ENCODE data around the gene SMIM1.
A peak's percentile ranks its signal among the peaks of the same experiment; 100 is the strongest.

The SMIM1 gene

DNA sequence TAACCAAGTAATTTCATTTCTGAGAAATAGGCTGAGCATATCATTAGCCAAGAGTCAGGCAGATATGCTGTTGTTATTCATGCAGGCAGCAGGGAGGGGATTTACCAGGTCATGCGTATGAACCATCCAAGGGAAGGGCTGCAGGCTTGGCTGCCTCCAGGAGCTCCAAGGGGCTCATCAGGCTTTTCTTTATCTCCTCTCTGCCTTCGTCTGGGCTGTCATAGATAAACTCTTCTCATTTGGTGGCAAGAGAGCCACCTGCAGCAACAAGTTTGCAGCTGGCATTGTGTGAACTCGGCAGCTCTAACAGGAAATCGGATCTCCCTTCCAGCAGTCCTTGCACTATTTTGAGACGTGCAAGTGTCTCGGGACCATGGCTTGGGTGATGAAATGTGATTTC lies 12.8 kb upstream of the SMIM1 start:
- peak; percentile 13 for DNase-seq

DNA sequence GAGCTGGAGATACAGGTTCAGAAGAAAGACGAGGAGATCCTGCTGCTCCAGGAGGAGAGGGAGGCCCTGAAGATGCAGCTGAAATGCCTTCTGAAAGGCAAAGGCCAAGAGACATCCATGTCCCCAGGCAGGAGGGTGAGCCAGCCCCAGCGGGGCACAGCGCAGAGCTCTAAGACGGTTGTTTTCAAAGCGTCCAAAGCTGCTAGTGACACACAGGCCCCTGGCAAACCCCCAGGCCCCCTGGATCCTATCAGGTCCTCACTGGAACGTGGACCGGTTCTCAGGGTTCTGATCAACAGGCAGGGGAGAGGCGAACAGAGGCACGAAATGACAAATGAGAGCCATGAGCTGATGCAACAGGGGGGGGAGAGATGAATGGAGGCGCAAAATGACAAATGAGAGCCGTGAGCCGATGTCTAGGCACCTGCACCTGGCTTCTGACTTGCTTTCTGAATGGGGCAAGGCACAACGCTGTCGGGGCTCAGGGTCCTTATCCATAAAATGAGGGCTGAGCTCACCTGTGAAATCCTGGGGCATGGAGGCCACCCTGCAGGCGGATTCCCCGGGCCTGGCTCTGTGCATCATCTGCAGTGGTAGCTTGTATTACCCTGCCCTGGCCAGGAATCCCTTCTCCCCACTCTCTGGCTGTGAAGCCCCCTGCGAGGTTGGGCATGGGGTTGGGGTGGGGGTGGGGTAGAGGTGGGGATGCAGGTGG lies 11.1 kb upstream of the SMIM1 start:
- DNase-seq, result no peak

DNA sequence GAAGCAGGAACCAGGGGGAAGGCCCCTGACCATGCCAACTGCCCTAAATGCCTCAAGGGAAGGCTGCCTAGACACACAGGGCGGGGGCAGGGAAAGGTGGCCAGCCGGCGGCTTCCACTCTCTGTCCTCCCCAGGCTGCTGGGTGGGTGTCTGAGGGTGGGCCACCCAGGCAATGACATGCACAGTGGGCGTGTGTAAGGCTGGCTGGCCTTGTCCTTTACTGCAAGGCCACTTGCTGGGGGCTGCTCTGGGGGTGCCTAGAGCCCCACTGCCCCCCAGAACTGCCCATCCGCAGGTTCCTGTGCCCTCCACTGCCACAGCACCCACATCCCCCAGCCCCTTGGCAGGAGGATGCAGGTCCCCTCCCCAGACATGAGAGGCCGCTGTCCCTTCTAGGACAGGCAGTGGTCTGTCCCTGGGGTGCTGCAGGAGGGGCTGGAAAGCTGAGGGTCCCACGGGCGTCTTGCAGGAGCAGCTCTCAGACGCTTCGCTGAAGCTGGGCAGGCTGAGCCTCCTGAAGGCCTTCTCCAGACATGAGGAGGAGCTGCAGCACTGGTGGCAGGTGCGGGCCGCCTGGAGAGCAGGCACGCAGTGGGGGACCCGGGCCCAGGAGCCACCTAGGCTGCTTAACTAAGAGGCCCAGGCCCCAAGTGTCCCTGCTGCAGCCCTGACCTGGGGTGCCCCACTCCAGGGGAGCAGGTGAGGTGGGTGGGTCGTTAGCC lies 10.2 kb upstream of the SMIM1 start:
- no peak for DNase-seq

DNA sequence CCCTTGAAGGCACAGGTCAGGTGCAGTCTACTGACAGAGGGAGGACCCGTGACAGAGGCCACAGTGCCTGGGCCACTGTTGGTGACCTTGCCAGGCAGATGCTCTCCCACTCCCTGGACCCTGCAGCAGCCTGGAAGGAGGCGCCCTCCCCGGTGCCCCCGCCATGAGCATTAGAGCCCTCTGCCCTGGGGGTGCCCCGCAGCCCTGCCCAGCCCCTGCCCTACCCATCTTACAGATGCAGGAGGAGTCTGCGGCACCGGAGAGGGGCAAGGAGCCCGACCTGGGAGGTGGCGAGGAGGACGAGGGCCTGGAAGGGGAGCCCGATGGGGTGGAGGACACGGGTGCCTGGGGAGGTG lies 9.7 kb upstream of the SMIM1 start:
- no peak for DNase-seq

DNA sequence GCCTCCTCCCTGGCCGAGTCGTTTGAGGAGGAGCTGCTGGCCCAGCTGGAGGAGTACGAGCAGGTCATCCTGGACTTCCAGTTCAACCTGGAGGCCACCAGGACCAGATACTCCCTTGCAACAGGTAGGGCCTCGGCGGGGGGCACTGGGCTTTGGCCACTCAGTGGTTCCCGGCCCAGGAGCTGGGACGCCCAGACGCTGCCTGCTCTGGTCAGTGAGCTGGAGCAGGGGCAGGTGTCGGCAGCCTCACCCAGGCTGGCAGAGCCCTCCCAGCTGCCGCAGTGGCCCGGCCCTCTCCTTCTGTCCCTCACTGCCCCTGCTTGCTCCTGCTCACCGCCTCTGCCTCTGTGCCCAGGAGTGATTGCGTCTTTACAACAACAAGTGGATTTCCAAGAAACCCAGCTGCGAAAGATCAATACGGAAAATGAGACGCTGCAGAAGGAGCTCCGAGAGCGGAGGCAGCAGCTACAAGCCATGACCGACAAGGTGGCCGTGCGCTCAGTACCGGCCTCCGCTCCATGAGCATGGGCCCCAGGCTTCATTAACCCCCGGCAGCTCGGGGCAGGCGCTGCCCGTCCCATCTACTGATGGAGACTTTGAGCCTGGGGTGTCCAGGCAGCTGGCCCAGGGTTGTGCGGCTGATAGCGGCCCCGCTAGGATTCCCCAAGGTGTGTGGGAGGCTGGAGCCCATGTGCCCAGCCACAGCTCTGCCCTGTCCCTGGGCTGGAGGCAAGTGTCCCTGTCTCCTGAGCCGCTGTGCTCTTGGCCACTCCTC lies 9.0 kb upstream of the SMIM1 start:
- DNase-seq, result no peak

DNA sequence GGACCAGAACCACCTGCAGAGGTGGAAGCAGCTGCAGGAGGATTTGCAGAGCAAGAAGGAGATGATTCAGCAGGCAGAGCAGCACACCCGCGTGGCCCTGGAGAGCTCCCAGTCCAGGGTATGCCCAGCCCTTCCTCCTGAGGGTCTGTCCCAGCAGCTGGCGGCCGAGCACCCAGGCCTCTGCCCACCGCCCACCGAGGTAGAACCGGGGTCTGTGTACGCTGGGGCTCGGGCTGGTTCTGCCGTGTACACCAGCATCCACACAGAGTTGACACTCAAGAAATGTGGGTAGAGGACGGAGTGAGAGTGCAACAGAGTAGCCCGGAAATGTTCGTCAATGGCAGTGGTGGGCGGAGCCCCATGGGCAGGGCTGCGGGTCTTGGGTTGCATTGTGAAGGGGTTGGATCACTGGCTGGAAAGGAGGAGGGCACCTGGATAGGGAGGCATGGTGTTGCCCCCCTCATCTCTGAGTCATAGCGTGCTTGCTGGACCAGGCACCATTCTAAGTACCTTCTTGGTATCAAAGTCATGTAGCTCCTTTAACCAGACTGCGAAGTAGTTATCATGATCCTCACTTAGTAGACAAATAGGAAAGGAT lies 5.1 kb upstream of the SMIM1 start:
- DNase-seq, result no peak

DNA sequence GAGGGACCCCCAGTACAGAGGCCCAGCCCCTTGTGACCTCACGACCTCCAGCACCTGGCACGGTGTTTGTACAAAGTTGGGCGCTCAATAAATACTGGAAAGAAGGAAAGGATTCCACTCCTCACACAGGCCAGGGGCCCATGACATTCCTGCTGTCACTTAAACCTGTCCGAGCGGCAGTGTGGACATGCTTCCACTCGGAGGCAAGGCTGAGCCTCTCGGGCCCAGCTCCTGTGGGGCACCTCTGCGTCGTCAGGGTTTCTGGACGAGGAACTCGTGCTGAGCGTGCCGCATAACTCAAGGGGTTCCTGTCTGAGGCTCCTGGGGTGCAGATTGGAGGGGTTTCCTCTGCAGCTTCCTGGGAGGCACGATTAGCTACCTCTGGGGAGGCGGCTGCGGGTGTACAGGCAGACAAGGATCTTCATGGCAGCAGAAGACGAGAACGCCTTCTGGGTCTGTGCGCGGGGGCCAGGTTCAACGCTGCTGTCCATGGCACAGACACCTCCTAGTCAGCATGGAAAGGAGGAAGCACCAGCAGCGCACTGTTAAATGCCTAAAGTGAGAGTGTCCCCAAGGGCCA lies 3.6 kb upstream of the SMIM1 start:
- no peak for DNase-seq

DNA sequence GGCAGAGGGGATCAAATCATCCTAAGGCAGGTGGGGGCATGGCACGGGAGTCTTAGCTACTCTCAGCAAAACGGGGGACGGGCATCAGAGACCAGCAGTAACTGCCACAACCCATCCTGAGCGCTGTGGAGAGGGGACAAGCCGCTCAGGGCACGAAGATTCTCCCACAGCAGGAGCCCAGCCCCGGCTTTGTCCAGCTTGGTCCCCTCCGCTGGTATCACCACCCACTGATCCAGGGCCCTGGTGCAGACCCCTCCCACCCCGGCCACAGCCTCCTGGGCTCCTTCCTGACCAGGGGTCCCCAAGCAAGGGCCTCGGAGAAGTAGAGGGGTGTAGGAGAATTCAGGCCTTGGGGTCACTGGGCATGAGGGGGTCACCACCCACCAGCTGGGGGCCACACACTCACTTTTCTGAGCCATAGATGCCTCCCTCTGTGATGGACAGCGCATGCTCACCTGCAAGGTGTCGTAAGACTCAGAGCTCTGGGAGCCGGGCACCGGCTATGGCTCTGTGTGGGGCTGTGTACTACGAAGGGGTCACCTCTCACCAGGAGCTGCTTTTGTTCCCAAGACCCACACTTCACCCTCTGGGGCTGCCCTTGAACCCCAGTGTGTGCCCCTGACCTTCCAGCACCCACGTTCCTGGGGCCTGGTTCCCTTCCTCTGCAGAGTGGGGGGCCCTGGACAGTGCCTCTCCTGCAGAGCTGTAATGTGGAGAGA lies 2.3 kb upstream of the SMIM1 start:
- no peak for DNase-seq

DNA sequence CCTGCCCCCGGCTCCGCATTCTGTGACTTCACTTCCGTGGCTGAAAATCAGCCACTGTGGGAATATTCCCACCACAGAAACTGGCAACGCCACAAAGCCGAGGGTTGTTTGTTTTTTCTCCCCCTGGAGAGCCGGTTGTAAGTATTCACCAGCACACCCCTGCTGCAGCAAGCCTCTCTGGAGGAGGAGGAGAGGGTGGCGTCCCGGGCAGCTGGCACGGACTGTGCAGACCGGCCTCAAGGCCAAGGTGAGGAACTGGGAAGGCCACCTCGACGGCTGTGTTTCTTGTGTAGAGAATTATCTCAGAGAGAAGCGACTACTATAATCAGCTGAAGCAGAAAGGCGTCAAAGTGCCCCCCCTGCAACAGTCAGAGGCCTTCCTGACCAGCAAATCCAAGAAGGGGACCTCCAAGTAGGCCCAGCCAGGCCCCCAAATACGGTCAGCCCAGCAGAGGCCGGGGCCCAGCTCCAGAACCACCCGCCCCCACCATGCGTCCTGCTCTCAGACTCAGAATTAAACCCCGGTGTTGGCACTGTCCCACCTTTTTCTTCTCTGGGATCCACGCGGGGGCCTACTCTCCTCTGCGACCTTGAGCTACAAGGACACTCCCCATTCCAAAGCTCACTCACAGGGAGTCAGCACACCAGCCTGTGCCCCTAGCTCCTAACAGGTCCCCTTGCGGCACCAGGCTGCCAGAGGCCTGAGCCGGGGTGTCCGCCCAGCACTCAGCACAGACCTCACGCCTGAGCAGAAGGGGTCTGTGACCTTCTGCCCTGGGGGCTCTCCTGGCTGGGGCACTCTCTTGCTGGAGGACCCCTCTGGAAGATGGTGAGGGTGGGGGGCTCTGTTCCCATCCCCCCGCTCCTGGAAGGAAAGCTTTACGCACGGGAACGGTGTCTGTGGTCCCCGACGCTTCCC lies 1.2 kb upstream of the SMIM1 start:
- no peak for DNase-seq

DNA sequence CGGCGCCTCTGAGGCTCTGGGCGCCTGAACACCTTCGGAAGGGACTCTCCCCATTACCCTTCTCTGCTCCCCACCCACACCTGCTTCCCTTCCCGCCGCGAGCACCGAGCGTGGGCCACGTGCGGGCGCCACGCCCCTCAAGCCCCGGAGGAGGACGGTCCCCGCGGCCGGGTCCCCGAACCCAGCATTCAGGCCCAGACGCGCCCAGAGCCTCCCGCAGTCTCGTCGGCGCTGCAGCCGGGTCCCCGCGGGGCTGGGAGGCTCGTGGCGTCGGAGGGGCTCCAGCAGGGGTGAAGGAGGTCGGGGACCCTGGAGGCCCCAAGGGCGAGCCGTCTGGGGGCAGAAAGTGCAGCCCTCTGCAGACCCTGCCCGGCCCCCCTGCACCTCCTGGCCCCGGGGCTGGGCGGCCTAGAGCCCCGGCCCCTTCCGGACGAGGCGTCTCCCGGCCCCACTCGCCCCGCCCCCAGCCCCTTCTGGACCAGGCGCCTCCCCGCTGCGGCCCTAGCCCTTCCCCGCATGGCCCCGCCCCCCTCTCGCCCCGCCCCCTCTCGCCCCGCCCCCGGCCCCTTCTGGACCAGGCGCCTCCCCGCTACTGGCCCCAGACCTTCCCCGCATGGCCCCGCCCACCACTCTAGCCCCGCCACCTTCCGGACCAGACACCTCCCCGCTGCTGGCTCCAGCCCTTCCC lies 378 bp upstream of the SMIM1 start:
- DNase-seq, result peak; percentile 93

DNA sequence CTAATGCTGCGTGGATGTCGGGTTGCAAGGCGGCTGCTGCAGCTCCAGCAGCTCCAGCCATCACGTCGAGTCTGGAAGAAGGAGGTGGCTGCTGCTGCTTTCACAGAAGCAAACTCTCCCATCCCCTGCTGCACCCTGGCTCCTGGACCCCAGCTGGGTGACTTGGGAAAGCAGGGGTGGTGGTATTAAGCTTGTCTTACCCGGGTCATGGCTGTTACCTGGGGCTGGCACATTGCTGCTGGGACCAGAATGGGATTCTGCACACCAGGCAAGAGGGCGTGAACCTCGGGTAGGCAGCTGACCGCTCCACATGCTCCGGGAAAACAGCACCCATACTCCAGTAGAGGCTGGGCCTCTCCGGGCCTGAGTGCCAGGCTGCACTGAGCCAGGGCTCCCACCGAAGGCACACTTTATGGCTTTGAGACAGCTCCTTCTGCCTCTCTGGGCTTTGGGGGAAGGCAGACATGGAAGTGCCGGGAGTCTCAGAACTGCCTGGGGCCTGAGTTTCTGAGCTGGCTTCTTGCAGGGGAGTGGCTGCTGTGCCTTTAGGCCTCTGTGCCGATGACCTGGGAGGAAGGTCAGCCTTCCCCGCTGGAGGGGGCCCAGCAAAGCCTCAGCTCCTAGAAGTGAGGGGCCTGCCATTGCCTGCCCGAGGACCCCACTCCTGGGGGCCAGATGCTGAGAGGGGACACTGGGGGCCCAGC lies 1.2 kb downstream of the SMIM1 start:
- DNase-seq, result peak; percentile 66

DNA sequence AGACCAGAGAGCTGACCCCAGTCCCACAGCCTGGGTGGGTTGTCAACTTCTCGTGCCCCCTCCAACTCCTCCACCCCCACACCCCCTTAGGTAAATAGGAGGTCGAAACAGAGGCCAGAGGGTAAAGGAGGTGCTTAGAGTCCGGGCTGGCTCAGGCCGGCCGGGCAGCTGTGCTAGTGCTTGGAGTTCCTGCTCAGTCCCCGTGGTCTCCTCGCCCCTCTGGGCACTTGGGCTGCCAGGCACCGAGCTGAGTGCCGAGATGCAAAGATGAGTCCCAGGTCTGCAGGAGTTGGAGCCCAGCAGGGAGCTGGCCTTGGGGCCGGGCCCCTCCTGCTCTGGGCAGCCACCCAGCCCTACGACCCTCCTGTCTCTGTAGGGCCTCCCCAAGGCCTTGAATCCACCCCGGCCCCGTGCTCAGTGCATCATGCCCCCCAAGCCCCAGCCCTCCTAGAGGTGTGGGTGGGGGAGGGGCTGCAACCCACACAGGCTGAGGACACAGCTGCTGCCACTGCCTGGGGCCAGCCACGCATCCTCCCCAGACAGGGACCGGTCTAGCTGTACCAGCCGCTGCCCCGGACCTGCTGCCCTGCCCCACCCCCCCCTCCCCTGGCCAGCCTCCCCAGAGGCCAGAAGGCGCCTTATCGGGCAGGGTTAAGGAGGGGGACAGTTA lies 1.9 kb downstream of the SMIM1 start:
- peak; percentile 74 for DNase-seq

DNA sequence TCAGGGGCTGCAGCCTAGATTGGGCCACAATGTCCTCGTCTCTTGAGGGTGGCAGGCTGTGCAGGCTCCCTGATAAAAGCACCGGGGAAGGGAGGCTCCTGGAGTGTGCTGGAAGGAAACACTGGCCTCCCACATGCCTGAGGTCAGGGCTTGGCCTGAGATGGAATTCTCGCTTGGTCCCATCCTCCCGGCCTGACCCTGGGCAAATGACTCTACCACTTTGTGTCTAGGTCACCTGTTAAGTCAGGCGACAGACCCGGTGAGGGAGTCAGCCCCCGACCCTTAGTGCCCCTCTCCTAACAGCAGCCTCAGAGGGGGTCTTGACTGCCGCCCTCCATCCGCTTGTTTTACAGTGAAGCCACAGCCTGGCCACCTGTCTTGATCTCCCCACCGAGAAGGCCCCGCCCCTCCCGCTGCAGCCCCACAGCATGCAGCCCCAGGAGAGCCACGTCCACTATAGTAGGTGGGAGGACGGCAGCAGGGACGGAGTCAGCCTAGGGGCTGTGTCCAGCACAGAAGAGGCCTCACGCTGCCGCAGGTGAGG lies 2.5 kb downstream of the SMIM1 start:
- DNase-seq, result peak; percentile 92

DNA sequence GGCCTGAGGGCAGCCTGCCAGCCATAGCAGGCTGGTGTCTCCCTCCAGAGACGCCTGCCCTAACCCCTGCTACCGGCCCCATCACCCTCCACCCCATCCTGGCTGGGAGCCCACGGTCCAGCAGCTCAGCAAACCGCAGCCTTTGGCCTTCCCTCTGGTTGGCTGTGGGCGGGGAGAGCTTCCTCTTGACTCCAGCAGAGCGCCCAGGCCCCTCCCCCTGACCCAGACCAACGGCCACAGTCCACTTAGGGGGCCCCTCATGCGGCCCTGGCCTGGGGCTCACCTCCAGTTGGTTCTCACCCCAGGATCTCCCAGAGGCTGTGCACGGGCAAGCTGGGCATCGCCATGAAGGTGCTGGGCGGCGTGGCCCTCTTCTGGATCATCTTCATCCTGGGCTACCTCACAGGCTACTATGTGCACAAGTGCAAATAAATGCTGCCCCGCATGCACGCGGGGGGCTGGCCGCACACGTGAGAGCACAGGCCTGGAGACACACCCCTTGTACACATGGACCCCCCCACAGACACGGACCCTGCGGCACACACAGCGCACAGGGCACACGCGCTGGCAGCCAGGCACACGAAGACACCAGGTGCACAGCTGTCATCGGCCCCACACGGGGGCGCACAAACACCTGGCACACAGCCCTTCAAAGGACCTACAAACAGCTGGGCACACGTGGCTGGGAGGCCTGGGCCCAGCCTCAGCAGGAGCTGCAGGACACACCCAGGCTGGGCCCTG lies 3.1 kb downstream of the SMIM1 start:
- DNase-seq, result peak; percentile 96

DNA sequence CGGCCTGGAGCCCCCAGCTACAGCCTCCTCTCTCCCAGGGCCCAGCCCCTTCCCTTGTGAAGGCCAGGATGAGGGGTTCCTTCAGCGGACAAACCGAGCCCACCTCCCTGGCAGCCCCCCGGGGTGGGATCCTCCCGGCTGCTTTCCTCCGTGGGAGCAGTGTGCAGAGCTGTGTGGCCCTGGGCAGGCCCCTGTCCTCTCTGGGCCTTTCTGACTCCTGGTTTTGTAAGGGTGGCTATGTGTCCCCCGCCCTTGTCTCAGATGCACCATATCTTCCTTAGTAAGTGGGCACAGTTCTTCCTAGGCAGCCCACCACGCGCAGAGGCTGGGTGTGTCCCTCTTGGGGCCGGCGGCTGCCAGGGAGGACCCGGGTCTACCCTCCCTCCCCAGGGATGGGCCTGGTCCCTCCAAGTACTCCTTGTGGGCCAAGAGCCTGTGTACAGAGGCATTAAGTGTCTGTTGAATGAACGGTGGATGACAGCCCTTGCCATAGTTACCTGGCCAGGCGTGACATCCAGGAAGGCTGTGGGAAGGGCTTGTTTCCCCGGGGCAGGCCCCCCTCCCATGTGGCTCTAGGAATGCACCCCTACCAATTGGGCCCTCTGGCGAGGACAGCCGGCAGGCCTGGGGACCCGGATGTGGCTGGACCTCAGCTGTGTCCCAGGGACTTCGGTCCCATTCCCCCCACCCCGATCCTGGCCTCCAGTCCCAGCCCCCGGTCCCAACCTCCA lies 3.8 kb downstream of the SMIM1 start:
- no peak for DNase-seq

DNA sequence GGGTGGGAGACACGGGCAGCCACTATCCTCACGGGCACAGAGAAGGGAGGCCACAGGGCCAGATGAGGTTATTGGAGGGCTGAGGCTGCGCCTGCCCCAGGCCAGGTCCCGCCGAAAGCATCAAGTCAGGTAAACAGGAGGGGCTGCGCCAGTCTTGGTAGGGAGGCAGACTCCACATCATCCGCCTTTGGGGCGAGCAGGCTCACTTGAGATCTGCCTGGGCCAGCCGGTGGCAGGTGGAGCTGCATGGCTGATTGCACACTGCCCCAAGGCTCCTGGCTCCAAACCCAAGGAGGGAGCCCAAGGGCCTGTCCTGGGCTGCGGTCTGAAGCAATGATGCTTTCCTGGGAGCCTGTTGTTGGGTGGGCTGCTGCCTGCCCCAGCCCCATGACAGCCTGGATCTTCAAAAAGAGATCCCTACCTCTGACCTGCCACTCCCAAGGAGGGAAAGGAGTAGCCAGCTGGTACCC lies 4.6 kb downstream of the SMIM1 start:
- peak; percentile 2 for DNase-seq
